Lung (tissue), 12 donors: ENCODE results near the gene PRKG1. TPM values are rescaled to one million over a fixed set of nuclear protein-coding genes. Genes with fewer than 3 reads are reported as not detected.
A peak's percentile ranks its signal among the peaks of the same experiment; 100 is the strongest.

Source experiments
- ATAC-seq: fragments of 200-7000 bp; cut with Tn5 transposase; one replicate; pipeline ENCODE4 v1.9.1; 2020; ENCODE audit warnings: moderate number of reproducible peaks; ENCODE audit not compliant: insufficient read depth, low FRiP score
- DNase-seq, 3 donors: peaks; one replicate each; pipeline ENCODE4 v3.0.0-alpha.2; 2013 to 2017
- H3K27ac ChIP-seq, 2 donors: one replicate each; pipeline ENCODE4 v1.5.1; 2013; ENCODE audit warnings: mild to moderate bottlenecking in 2 of 2, moderate library complexity in 2 of 2, control low read depth in 1 of 2, inconsistent platforms in 1 of 2, low read depth in 1 of 2, low read length in 1 of 2
- H3K27me3 ChIP-seq, 3 donors: one replicate each; pipeline ENCODE4 v1.5.1; 2013; ENCODE audit warnings: low read length in 2 of 3; ENCODE audit not compliant: control insufficient read depth in 3 of 3, insufficient read depth in 3 of 3
- H3K36me3 ChIP-seq, 4 donors: one replicate each; pipeline ENCODE4 v1.5.1; 2013; ENCODE audit warnings: low read length in 4 of 4, mild to moderate bottlenecking in 1 of 4, moderate library complexity in 1 of 4; ENCODE audit not compliant: control insufficient read depth in 4 of 4, insufficient read depth in 4 of 4
- H3K4me1 ChIP-seq, 5 donors: one replicate each; pipeline ENCODE4 v1.5.1; 2013; ENCODE audit warnings: low read length in 5 of 5, mild to moderate bottlenecking in 2 of 5, moderate library complexity in 1 of 5; ENCODE audit not compliant: control insufficient read depth in 5 of 5, insufficient read depth in 5 of 5
- H3K4me3 ChIP-seq: one replicate; pipeline ENCODE4 v1.5.1; 2013; ENCODE audit warnings: mild to moderate bottlenecking, control low read depth, moderate library complexity
- H3K9ac ChIP-seq, 2 donors: one replicate each; pipeline ENCODE4 v1.5.1; 2013; ENCODE audit warnings: low read length in 2 of 2, control low read depth in 1 of 2; ENCODE audit not compliant: insufficient read depth in 1 of 2
- H3K9me3 ChIP-seq, 4 donors: one replicate each; pipeline ENCODE4 v1.5.1; 2013; ENCODE audit warnings: low read length in 3 of 4, mild to moderate bottlenecking in 1 of 4, moderate library complexity in 1 of 4; ENCODE audit not compliant: control insufficient read depth in 4 of 4, insufficient read depth in 3 of 4
- CTCF ChIP-seq: IDR thresholded peaks from 2 replicates; pipeline ENCODE4 v1.5.1; 2012; ENCODE audit warnings: mild to moderate bottlenecking; ENCODE audit errors: control extremely low read depth, extremely low read depth
- WGBS, 2 donors: extraction: QIAGEN DNeasy Blood & Tissue Kit; methylation state at CpG; one replicate each; pipeline ENCODE4 v1.1.7; 2013; 5-methylcytosine and 5-hydroxymethylcytosine counted together
- polyA plus RNA-seq, 2 donors: library from polyadenylated mRNA; stranded (reverse); fragments of 200-250 nt; gene quantifications; one replicate each; pipeline ENCODE4 v1.2.1, GENCODE V29; 2013
- total RNA-seq, 2 donors: library from RNA; depleted of rRNA in 1 of 2; stranded (reverse); fragments of >200 nt in 1 of 2; gene quantifications; one replicate each; pipeline ENCODE4 v1.2.1, GENCODE V29; 2014 to 2021
- donor health status: control.
- donor health status: control.
- donor health status: Bipolar disorder and iron deficiency.
- donor health status: healthy.
- donor health status: DM: yes; HTN: yes; CAD: no.

Gene PRKG1
- total and polyA plus RNA-seq, 4 donors = 2.1 to 50.8 (median 15.1) TPM

- Histone ChIP-seq H3K27ac (no peak overlapping the region), H3K9me3 (no peaks in the 10 kb centered on the region), H3K9ac (no peak overlapping the region), H3K4me1 (peaks cover 0 to 12% (median 0%) of the 10 kb centered on the region in 5 donors), H3K4me3 (no peak overlapping the region), H3K36me3 (no peaks in the 10 kb centered on the region), H3K27me3 (no peaks in the 10 kb centered on the region)
- ATAC-seq (no peak), DNase-seq (no peak)
- WGBS, 2 donors = 85 to 88% methylated on average over 1 of the region's 1 CpG
- no peak for TF ChIP-seq CTCF
Observed at GRCh38 chr10:52108236-52108635, 1033.9 kb downstream of the PRKG1 start.

- Histone ChIP-seq H3K4me3 (no peak overlapping the region), H3K4me1 (peaks cover 0 to 16% (median 0%) of the 10 kb centered on the region in 5 donors), H3K27me3 (no peaks in the 10 kb centered on the region), H3K9ac (no peak overlapping the region), H3K36me3 (no peaks in the 10 kb centered on the region), H3K9me3 (no peaks in the 10 kb centered on the region), H3K27ac (no peak overlapping the region)
- no peak for TF ChIP-seq CTCF
- 85 to 93% methylated on average over 5 of the region's 5 CpGs for WGBS, 2 donors
- no peak for ATAC-seq
- DNase-seq = peak in 1 of 3 donors; percentile 48
Observed at GRCh38 chr10:52110576-52110975, 1036.3 kb downstream of the PRKG1 start.

GRCh38 chr10:52111101-52111891, 1037.0 kb downstream of the PRKG1 start:
- no peaks in the 10 kb centered on the region for H3K9me3 ChIP-seq
- peak; percentile 18 to 88 (median 86) for DNase-seq
- no peak for TF ChIP-seq CTCF
- no peak for ATAC-seq
- no peaks in the 10 kb centered on the region for H3K27me3 ChIP-seq
- 69 to 76% methylated on average over 3 of the region's 3 CpGs for WGBS, 2 donors
- peaks cover 0 to 16% (median 0%) of the 10 kb centered on the region in 5 donors for H3K4me1 ChIP-seq
- H3K4me3 ChIP-seq = no peak overlapping the region
- no peak overlapping the region for H3K27ac ChIP-seq
- H3K9ac ChIP-seq = no peak overlapping the region
- H3K36me3 ChIP-seq = no peaks in the 10 kb centered on the region
